Kidney (tissue), 14 donors: ENCODE results near the gene PRM2. TPM values are rescaled to one million over a fixed set of nuclear protein-coding genes. Genes with fewer than 3 reads are reported as not detected.

Source experiments
- DNase-seq, 5 donors: peaks; one replicate each; pipeline ENCODE4 v3.0.0-alpha.2; 2013 to 2020
- FAIRE-seq: peaks from 2 replicates; lab custom pipeline; 2012; peaks lifted over from hg19 to GRCh38; lab: Jason Lieb, UNC
- H3K27ac ChIP-seq, 2 donors: one replicate each; pipeline ENCODE4 v1.7.0; 2013; ENCODE audit warnings: low read depth in 2 of 2, low read length in 2 of 2, inconsistent platforms in 1 of 2
- H3K27me3 ChIP-seq: one replicate; pipeline ENCODE4 v1.7.1; 2013; ENCODE audit warnings: low read length, inconsistent platforms; ENCODE audit not compliant: control insufficient read depth, insufficient read depth
- H3K36me3 ChIP-seq, 3 donors: one replicate each; pipeline versions ENCODE4 v1.7.0 to v1.7.1; 2013; ENCODE audit warnings: low read length in 3 of 3, control low read depth in 1 of 3, inconsistent platforms in 1 of 3; ENCODE audit not compliant: insufficient read depth in 3 of 3, control insufficient read depth in 2 of 3
- H3K4me1 ChIP-seq, 3 donors: one replicate each; pipeline versions ENCODE4 v1.7.0 to v1.7.1; 2013; ENCODE audit warnings: low read length in 3 of 3, inconsistent platforms in 1 of 3, low read depth in 1 of 3; ENCODE audit not compliant: control insufficient read depth in 2 of 3, insufficient read depth in 2 of 3
- H3K4me3 ChIP-seq, 3 donors: one replicate each; pipeline versions ENCODE4 v1.7.0 to v1.8.1; 2013; ENCODE audit warnings: low read length in 3 of 3, control low read depth in 1 of 3, inconsistent platforms in 1 of 3
- H3K9ac ChIP-seq, 3 donors: one replicate each; pipeline versions ENCODE4 v1.7.0 to v1.7.1; 2013; ENCODE audit warnings: low read length in 3 of 3, control low read depth in 1 of 3, inconsistent platforms in 1 of 3
- H3K9me3 ChIP-seq, 3 donors: one replicate each; pipeline versions ENCODE4 v1.7.0 to v1.7.1; 2013; ENCODE audit warnings: low read length in 3 of 3, control low read depth in 1 of 3, inconsistent platforms in 1 of 3; ENCODE audit not compliant: control insufficient read depth in 2 of 3, insufficient read depth in 1 of 3
- CTCF ChIP-seq: IDR thresholded peaks from 3 replicates; pipeline ENCODE4 v1.5.1; 2012; ENCODE audit warnings: mild to moderate bottlenecking, moderate library complexity, borderline replicate concordance; ENCODE audit not compliant: insufficient read depth; ENCODE audit errors: extremely low read depth
- intact Hi-C: fragments of 100-400 bp; cut with DNase I; formaldehyde crosslinking; loops from one replicate; pipeline ENCODE4 v1.11.1; 2022
- microRNA-seq: library from miRNA; unstranded; fragments of <30 nt; microRNA quantifications from one replicate; pipeline ENCODE4 v1.2.0, GENCODE V29; 2020
- polyA plus RNA-seq: library from polyadenylated mRNA; stranded (reverse); fragments of 350-450 nt; fragmentation: Illumina TruSeq; extraction: RNeasy Lipid Tissue Mini Kit (QIAGEN cat#74804); gene quantifications from one replicate; pipeline ENCODE4 v1.2.3, GENCODE V29; 2014; ENCODE audit warnings: low read depth, low replicate concordance; ENCODE audit not compliant: insufficient read depth
- total RNA-seq: library from RNA; stranded (reverse); fragmentation: NEBNext Ultra II Directional; extraction: Animal tissue kit (Norgen Biotek cat#: 25700); gene quantifications from one replicate; pipeline ENCODE4 v1.2.1, GENCODE V29; 2021
- donor health status: control.
- donor health status: control.
- donor health status: control.
- donor health status: control.
- donor health status: control.
- donor health status: DM: yes; HTN: yes; CAD: no.
- donor health status: Normal renal cell carcinoma (clear cell type).

The PRM2 gene
- total and polyA plus RNA-seq, 2 donors from 2014 or later: not detected

GRCh38 chr16:11229432-11229831 is 46.8 kb downstream of the PRM2 start:
- Histone ChIP-seq H3K9me3 (no peaks in the 10 kb centered on the region), H3K27me3 (no peaks in the 10 kb centered on the region), H3K4me1 (peaks cover 0 to 6% (median 0%) of the 10 kb centered on the region in 3 donors), H3K27ac (no peak overlapping the region), H3K9ac (no peak overlapping the region), H3K36me3 (no peaks in the 10 kb centered on the region), H3K4me3 (no peak overlapping the region)
- no peak for FAIRE-seq
- DNase-seq: no peak
- intact Hi-C loops: no loop called here
- no peak for TF ChIP-seq CTCF

- no peak overlapping the region for H3K9ac ChIP-seq
- H3K36me3 ChIP-seq: no peaks in the 10 kb centered on the region
- no peak for FAIRE-seq
- no peak overlapping the region for H3K27ac ChIP-seq
- intact Hi-C loops: no loop called here
- DNase-seq: no peak
- no peak overlapping the region for H3K4me3 ChIP-seq
- H3K4me1 ChIP-seq: peaks cover 0 to 5% (median 0%) of the 10 kb centered on the region in 3 donors
- no peaks in the 10 kb centered on the region for H3K27me3 ChIP-seq
- TF ChIP-seq CTCF: no peak
- H3K9me3 ChIP-seq: no peaks in the 10 kb centered on the region
Observed at GRCh38 chr16:11225677-11226549, 50.4 kb downstream of the PRM2 start.

Small RNAs within 50 kb of the gene (microRNA-seq; reads per million reads assigned to microRNA genes)
- gene MIR548H2: not detected

Other genes starting within 250 kb of the PRM2 start
- gene SOCS1, start 20.3 kb downstream of the PRM2 start, total RNA-seq: 21.8 TPM
- 10.4 TPM for gene SOCS1, start 20.3 kb downstream of the PRM2 start, polyA plus RNA-seq
- not detected for gene TNP2, start 7.2 kb downstream of the PRM2 start, total RNA-seq
- gene TNP2, start 7.2 kb downstream of the PRM2 start, polyA plus RNA-seq: not detected
- gene PRM3, start 2.9 kb downstream of the PRM2 start, total RNA-seq: not detected
- not detected for gene PRM3, start 2.9 kb downstream of the PRM2 start, polyA plus RNA-seq
- gene PRM1, start 4.8 kb upstream of the PRM2 start, total RNA-seq: not detected
- not detected for gene PRM1, start 4.8 kb upstream of the PRM2 start, polyA plus RNA-seq
- gene RMI2, start 69.0 kb upstream of the PRM2 start, total RNA-seq: 4.6 TPM
- 5.2 TPM for gene RMI2, start 69.0 kb upstream of the PRM2 start, polyA plus RNA-seq